ENCODE results near the gene DQX1.

The DQX1 gene

GRCh38 chr2:74530239-74531187, 4.5 kb upstream of the DQX1 start:
- peak; percentile 30 for DNase-seq (ENCODE audit: low spot score)

- DNase-seq (ENCODE audit: low spot score) = peak; percentile 98
These were observed 3.6 kb upstream of the DQX1 start, which contains the start of the genes AUP1 and HTRA2 for GRCh38 chr2:74529357-74530238. Gene AUP1 (minus strand): TSS chr2:74529706. CDS start chr2:74529629, 77 bp downstream. Gene HTRA2 (plus strand): TSS chr2:74529933. CDS start chr2:74530007, 74 bp downstream.

- no peak for DNase-seq (ENCODE audit: low spot score)
These were observed 2.7 kb upstream of the DQX1 start for GRCh38 chr2:74528600-74529356.

GRCh38 chr2:74527741-74528140, 1.7 kb upstream of the DQX1 start:
- DNase-seq (ENCODE audit: low spot score) = no peak

- no peak for DNase-seq (ENCODE audit: low spot score)
These were observed 709 bp upstream of the DQX1 start for GRCh38 chr2:74526649-74527230.

- no peak for DNase-seq (ENCODE audit: low spot score)
These were observed 895 bp downstream of the DQX1 start for GRCh38 chr2:74524955-74525716.

- DNase-seq (ENCODE audit: low spot score) = no peak
These were observed 2.0 kb downstream of the DQX1 start for GRCh38 chr2:74524005-74524404.

GRCh38 chr2:74522516-74522915, 3.5 kb downstream of the DQX1 start:
- DNase-seq (ENCODE audit: low spot score) = no peak

- no peak for DNase-seq (ENCODE audit: low spot score)
These were observed 9.4 kb downstream of the DQX1 start for GRCh38 chr2:74516650-74517049.

GRCh38 chr2:74515981-74516633, 9.9 kb downstream of the DQX1 start:
- no peak for DNase-seq (ENCODE audit: low spot score)

GRCh38 chr2:74515271-74515980, 10.6 kb downstream of the DQX1 start:
- no peak for DNase-seq (ENCODE audit: low spot score)

- DNase-seq (ENCODE audit: low spot score) = no peak
These were observed 11.4 kb downstream of the DQX1 start, which contains the start of gene TLX2 for GRCh38 chr2:74514368-74515270. Gene TLX2 (plus strand): TSS chr2:74514450. CDS start chr2:74514807, 357 bp downstream.

- no peak for DNase-seq (ENCODE audit: low spot score)
These were observed 12.2 kb downstream of the DQX1 start for GRCh38 chr2:74513605-74514367.

GRCh38 chr2:74512744-74513604, 13.1 kb downstream of the DQX1 start:
- DNase-seq (ENCODE audit: low spot score) = no peak

- no peak for DNase-seq (ENCODE audit: low spot score)
These were observed 14.7 kb downstream of the DQX1 start for GRCh38 chr2:74511104-74511989.
